ENCODE results near the gene STK10.

DNA sequence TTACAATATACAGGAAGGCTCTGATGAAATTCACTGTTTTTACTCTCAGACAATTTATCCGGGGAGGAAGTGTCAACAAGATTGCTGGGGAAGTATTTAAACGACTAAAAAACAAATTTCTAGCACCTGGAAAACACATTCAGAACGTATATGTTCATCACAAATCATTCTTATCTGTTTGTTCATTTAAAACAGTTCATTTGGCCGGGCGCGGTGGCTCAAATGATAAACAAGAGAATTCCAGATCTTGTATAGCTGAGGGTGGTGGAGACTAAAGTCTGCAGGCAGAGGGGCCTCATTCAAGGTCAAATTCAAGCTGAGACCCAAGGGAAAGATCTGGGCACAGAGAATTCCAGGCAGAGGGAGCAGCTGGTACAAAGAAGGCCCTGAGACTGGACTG is 90.0 kb downstream of the STK10 start:
- TF ChIP-seq EZH2 (IDR thresholded peaks at IDR 0.05) (no peak), POLR2AphosphoS5 (IDR thresholded peaks at IDR 0.05; ENCODE audit: borderline replicate concordance, low read depth, low read length) (no peak)

All from SK-N-MC (cell line).